Measurements from ENCODE around the gene MRRF. TPM values are rescaled to one million over a fixed set of nuclear protein-coding genes. Genes with fewer than 3 reads are reported as not detected.

Gene MRRF
- total and polyA plus RNA-seq, 2 donors (not counting 3 experiments of a cell fraction or from before 2014, with no cell fraction given): 27.2 to 36.4 TPM

DNA sequence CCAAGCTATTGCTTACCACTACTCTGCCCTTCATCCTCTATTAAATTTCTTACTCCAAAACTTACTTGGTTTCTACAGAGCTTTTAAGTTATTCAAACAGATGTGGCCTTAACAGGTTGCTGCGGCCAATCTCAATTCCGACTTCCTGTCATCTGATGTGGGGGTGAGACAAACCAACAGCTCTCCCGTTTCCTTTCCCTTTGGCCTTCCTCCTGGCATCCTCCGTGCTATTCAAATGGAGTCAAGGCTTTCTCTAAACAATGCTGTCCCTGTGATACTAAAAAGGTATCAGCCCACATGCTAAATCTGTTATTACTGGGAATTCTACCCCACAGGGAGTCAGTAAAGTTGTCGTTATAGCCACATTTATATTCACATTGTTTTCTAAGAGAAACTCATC is 11.9 kb upstream of the MRRF start:
- DNase-seq (ENCODE audit: low read depth, low spot score): peak; percentile 71

DNA sequence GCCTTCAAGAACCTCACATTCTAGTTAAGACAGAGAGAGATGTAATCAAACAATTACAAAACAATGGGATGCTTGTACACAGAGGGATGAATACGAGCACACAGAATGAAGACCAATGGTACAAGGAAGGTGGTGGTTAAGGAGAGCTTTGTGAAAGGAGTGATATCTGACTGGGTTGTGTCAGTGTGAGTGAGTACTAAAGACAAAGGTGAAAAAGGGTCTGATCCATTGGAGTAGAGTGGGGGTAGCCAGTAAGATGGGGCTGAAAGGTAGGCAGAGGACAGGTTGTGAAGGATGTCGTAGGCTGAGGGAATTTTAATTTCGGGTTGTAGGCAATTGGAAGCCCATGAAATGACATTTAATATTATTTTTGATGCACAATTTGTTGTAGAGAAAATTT is 9.9 kb upstream of the MRRF start:
- no peaks in the 10 kb centered on the region for H4K20me1 ChIP-seq (replicated peaks; ENCODE audit: control insufficient read depth, extremely low read depth, insufficient read depth, low read length)
- peaks cover 8 to 16% of the 10 kb centered on the region in 2 experiments for H3K36me3 ChIP-seq (ENCODE audit: control insufficient read depth in 2 of 2, extremely low read depth in 1 of 2, insufficient read depth in 2 of 2, low read length in 2 of 2)
- no peak for DNase-seq (ENCODE audit: low read depth, low spot score)
- peak overlapping the region in 1 of 3 experiments; percentile 33 for H3K4me3 ChIP-seq (replicated peaks in 1 of 3; ENCODE audit: insufficient read depth in 1 of 3, low read depth in 1 of 3, low read length in 3 of 3)
- BruUV-seq (replicated peaks): no TSS peak
- POLR2A ChIA-PET: interaction anchor here (0.6 to 2.3 kb wide), 4 partner anchors 10 to 128 kb away, joined by 3 to 14 read pairs (median 4); partner anchors contain the start of genes LHX6, MRRF and RBM18
- no peak overlapping the region for H2AFZ ChIP-seq (ENCODE audit: low read depth, low read length)
- no peaks in the 10 kb centered on the region for H3K9me3 ChIP-seq (replicated peaks; ENCODE audit: control insufficient read depth, insufficient read depth, low read length)
- TF ChIP-seq EZH2 (IDR thresholded peaks at IDR 0.05; ENCODE audit: borderline replicate concordance, low read depth, low read length, severe bottlenecking): no peak
- TF ChIP-seq, protein P1, sequence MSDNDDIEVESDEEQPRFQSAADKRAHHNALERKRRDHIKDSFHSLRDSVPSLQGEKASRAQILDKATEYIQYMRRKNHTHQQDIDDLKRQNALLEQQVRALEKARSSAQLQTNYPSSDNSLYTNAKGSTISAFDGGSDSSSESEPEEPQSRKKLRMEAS (IDR thresholded peaks at IDR 0.05; ENCODE audit: insufficient read depth, insufficient read length): no peak
- TF ChIP-seq FOS (IDR thresholded peaks at IDR 0.05; ENCODE audit: borderline replicate concordance, insufficient read depth, low read length): no peak
- TF ChIP-seq POLR2A (IDR thresholded peaks at IDR 0.05; ENCODE audit: low read depth, low read length): no peak
- no peak for TF ChIP-seq JUN (IDR thresholded peaks at IDR 0.05; ENCODE audit: borderline replicate concordance, insufficient read depth, insufficient read length, low read depth)
- no peak for TF ChIP-seq GATA2 (IDR thresholded peaks at IDR 0.05; ENCODE audit: insufficient read depth, insufficient read length, low read depth, low read length)
- no peak for TF ChIP-seq MYC (IDR thresholded peaks at IDR 0.05; ENCODE audit: low read depth, low read length)
- TF ChIP-seq, protein P2, sequence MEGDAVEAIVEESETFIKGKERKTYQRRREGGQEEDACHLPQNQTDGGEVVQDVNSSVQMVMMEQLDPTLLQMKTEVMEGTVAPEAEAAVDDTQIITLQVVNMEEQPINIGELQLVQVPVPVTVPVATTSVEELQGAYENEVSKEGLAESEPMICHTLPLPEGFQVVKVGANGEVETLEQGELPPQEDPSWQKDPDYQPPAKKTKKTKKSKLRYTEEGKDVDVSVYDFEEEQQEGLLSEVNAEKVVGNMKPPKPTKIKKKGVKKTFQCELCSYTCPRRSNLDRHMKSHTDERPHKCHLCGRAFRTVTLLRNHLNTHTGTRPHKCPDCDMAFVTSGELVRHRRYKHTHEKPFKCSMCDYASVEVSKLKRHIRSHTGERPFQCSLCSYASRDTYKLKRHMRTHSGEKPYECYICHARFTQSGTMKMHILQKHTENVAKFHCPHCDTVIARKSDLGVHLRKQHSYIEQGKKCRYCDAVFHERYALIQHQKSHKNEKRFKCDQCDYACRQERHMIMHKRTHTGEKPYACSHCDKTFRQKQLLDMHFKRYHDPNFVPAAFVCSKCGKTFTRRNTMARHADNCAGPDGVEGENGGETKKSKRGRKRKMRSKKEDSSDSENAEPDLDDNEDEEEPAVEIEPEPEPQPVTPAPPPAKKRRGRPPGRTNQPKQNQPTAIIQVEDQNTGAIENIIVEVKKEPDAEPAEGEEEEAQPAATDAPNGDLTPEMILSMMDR (IDR thresholded peaks at IDR 0.05; ENCODE audit: extremely low read depth in 1 of 2, insufficient read depth in 1 of 2, low read depth in 1 of 2, low read length in 2 of 2): no peak
- TF ChIP-seq POLR2AphosphoS5 (IDR thresholded peaks at IDR 0.05; ENCODE audit: insufficient read depth, low read depth, low read length): no peak
- peaks cover 14% of the 10 kb centered on the region for H3K79me2 ChIP-seq (ENCODE audit: control insufficient read depth, insufficient read depth, low read length)
- peak; percentile 18 for FAIRE-seq
- intact Hi-C loops (cut with micrococcal nuclease): loop anchor here (1.0 to 10.0 kb wide), 7 partner anchors 10 to 200 kb away; partner anchors contain the start of genes MORN5, MRRF, NDUFA8 and RBM18
- CTCF ChIA-PET: interaction anchor here (0.7 to 4.6 kb wide), 7 partner anchors 9 to 155 kb away, joined by 3 to 20 read pairs (median 5); partner anchors contain the start of genes MRRF and RBM18
- dilution Hi-C loops (cut with MboI; ENCODE audit: extremely low pct_ligation_motif_present, low sequenced_read_pairs): no loop called here
- no peaks in the 10 kb centered on the region for H3K9me1 ChIP-seq (replicated peaks; ENCODE audit: control insufficient read depth, extremely low read depth, insufficient read depth, low read length)
- H3K27me3 ChIP-seq (ENCODE audit: control insufficient read depth in 2 of 2, insufficient read depth in 2 of 2, low read length in 2 of 2): no peaks in the 10 kb centered on the region
- H3K4me2 ChIP-seq (ENCODE audit: insufficient read depth, low read length): peak overlapping the region; percentile 81
- H3K9ac ChIP-seq (replicated peaks; ENCODE audit: extremely low read depth, insufficient read depth, low read length): peak overlapping the region; percentile 85
- peak overlapping the region; percentile 88 for H3K27ac ChIP-seq (ENCODE audit: insufficient read depth, low read depth, low read length)
- peaks cover 37% of the 10 kb centered on the region for H3K4me1 ChIP-seq (ENCODE audit: control insufficient read depth, extremely low read depth, insufficient read depth, low read length)

More for the DNA sequence above, 11.9 kb upstream of the MRRF start:
- Histone ChIP-seq H3K27me3 (ENCODE audit: control insufficient read depth in 2 of 2, insufficient read depth in 2 of 2, low read length in 2 of 2) (no peaks in the 10 kb centered on the region), H3K4me2 (ENCODE audit: insufficient read depth, low read length) (peak overlapping the region; percentile 68), H2AFZ (ENCODE audit: low read depth, low read length) (peak overlapping the region; percentile 19), H3K9me1 (replicated peaks; ENCODE audit: control insufficient read depth, extremely low read depth, insufficient read depth, low read length) (no peaks in the 10 kb centered on the region), H3K27ac (ENCODE audit: insufficient read depth, low read depth, low read length) (peak overlapping the region; percentile 88), H3K9ac (replicated peaks; ENCODE audit: extremely low read depth, insufficient read depth, low read length) (peak overlapping the region; percentile 44), H3K4me3 (replicated peaks in 1 of 3; ENCODE audit: insufficient read depth in 1 of 3, low read depth in 1 of 3, low read length in 3 of 3) (no peak overlapping the region), H3K9me3 (replicated peaks; ENCODE audit: control insufficient read depth, insufficient read depth, low read length) (no peaks in the 10 kb centered on the region), H3K79me2 (ENCODE audit: control insufficient read depth, insufficient read depth, low read length) (peaks cover 12% of the 10 kb centered on the region), H4K20me1 (replicated peaks; ENCODE audit: control insufficient read depth, extremely low read depth, insufficient read depth, low read length) (no peaks in the 10 kb centered on the region), H3K36me3 (ENCODE audit: control insufficient read depth in 2 of 2, extremely low read depth in 1 of 2, insufficient read depth in 2 of 2, low read length in 2 of 2) (peaks cover 8 to 11% of the 10 kb centered on the region in 2 experiments), H3K4me1 (ENCODE audit: control insufficient read depth, extremely low read depth, insufficient read depth, low read length) (peaks cover 56% of the 10 kb centered on the region)
- TF ChIP-seq, protein P2 (IDR thresholded peaks at IDR 0.05; ENCODE audit: extremely low read depth in 1 of 2, insufficient read depth in 1 of 2, low read depth in 1 of 2, low read length in 2 of 2): no peak
- peak; percentile 41 for TF ChIP-seq POLR2AphosphoS5 (IDR thresholded peaks at IDR 0.05; ENCODE audit: insufficient read depth, low read depth, low read length)
- FAIRE-seq: peak; percentile 74
- CTCF ChIA-PET: interaction anchor here (0.7 to 4.6 kb wide), 6 partner anchors 11 to 154 kb away, joined by 3 to 20 read pairs (median 5); partner anchors contain the start of genes MRRF and RBM18
- intact Hi-C loops (cut with micrococcal nuclease): loop anchor here (10.0 kb wide), 1 partner anchor 202 kb away; no protein-coding TSS in a partner anchor
- no TSS peak for BruUV-seq (replicated peaks)
- POLR2A ChIA-PET: no interaction called here
- dilution Hi-C loops (cut with MboI; ENCODE audit: extremely low pct_ligation_motif_present, low sequenced_read_pairs): no loop called here

Data from endothelial cell of umbilical vein (primary cell).